HG02885 (cell line): ENCODE data around the gene TNNT2.

Source experiments
- ATAC-seq: cut with Tn5 transposase; IDR thresholded peaks from one replicate; pipeline ENCODE4 v1.9.1; 2021; ENCODE audit warnings: mild to moderate bottlenecking; ENCODE audit not compliant: unreplicated experiment, poor library complexity

The TNNT2 gene

GRCh38 chr1:201358596-201358995 is 18.9 kb downstream of the TNNT2 start:
- no peak for ATAC-seq

- ATAC-seq: no peak
Observed at GRCh38 chr1:201357636-201358348, 19.7 kb downstream of the TNNT2 start.

GRCh38 chr1:201357211-201357610 is 20.3 kb downstream of the TNNT2 start:
- ATAC-seq: no peak

- ATAC-seq: no peak
Observed at GRCh38 chr1:201356701-201357100, 20.8 kb downstream of the TNNT2 start.

GRCh38 chr1:201356236-201356635 is 21.2 kb downstream of the TNNT2 start:
- ATAC-seq: no peak

GRCh38 chr1:201355471-201355870 is 22.0 kb downstream of the TNNT2 start:
- no peak for ATAC-seq

GRCh38 chr1:201354901-201355295 is 22.6 kb downstream of the TNNT2 start:
- ATAC-seq: no peak

- no peak for ATAC-seq
Observed at GRCh38 chr1:201354151-201354900, 23.2 kb downstream of the TNNT2 start.

GRCh38 chr1:201353186-201353940 is 24.1 kb downstream of the TNNT2 start:
- no peak for ATAC-seq

GRCh38 chr1:201351617-201352016 is 25.9 kb downstream of the TNNT2 start:
- no peak for ATAC-seq

GRCh38 chr1:201350884-201351283 is 26.6 kb downstream of the TNNT2 start:
- ATAC-seq: no peak

GRCh38 chr1:201350361-201350725 is 27.1 kb downstream of the TNNT2 start:
- ATAC-seq: no peak

- no peak for ATAC-seq
Observed at GRCh38 chr1:201349092-201349491, 28.4 kb downstream of the TNNT2 start.

GRCh38 chr1:201348211-201348566 is 29.3 kb downstream of the TNNT2 start:
- ATAC-seq: peak; percentile 45

- ATAC-seq: no peak
Observed at GRCh38 chr1:201347498-201348210, 29.8 kb downstream of the TNNT2 start.

GRCh38 chr1:201346987-201347386 is 30.5 kb downstream of the TNNT2 start:
- ATAC-seq: no peak

- no peak for ATAC-seq
Observed at GRCh38 chr1:201346337-201346939, 31.0 kb downstream of the TNNT2 start.

- ATAC-seq: no peak
Observed at GRCh38 chr1:201345081-201345355, 32.5 kb downstream of the TNNT2 start.

GRCh38 chr1:201344206-201345080 is 33.0 kb downstream of the TNNT2 start:
- ATAC-seq: no peak

- no peak for ATAC-seq
Observed at GRCh38 chr1:201341377-201341776, 36.1 kb downstream of the TNNT2 start.
